ENCODE measurements around the gene SLC13A3. TPM values are rescaled to one million over a fixed set of nuclear protein-coding genes. Genes with fewer than 3 reads are reported as not detected.

Gene SLC13A3
- total RNA-seq, 1 donor from 2014 or later = 0.66 TPM

GRCh38 chr20:46619445-46619844, 31.8 kb downstream of the SLC13A3 start:
- no peak overlapping the region for H3K27ac Mint-ChIP-seq (ENCODE audit: unreplicated experiment)
- DNase-seq (ENCODE audit: low read depth) (no peak), FAIRE-seq (no peak)

GRCh38 chr20:46618316-46619100, 32.8 kb downstream of the SLC13A3 start:
- Histone ChIP-seq H3K27ac (ENCODE audit: low read depth, low read length) (no peak overlapping the region), H3K4me2 (ENCODE audit: low read length) (no peak overlapping the region), H3K4me1 (ENCODE audit: insufficient read depth, low read length) (no peaks in the 10 kb centered on the region), H3K27me3 (ENCODE audit: insufficient read depth, low read length) (no peaks in the 10 kb centered on the region), H3K4me3 (ENCODE audit: insufficient read depth, low read depth, low read length) (no peak overlapping the region), H3K9ac (ENCODE audit: low read length) (no peak overlapping the region), H3K36me3 (ENCODE audit: insufficient read depth, low read length) (no peaks in the 10 kb centered on the region), H4K20me1 (ENCODE audit: insufficient read depth, low read length) (no peaks in the 10 kb centered on the region), H3K9me3 (ENCODE audit: insufficient read depth, low read depth, low read length) (no peaks in the 10 kb centered on the region), H3K79me2 (ENCODE audit: insufficient read depth, low read length) (no peaks in the 10 kb centered on the region), H2AFZ (ENCODE audit: low read depth, low read length) (no peak overlapping the region)
- DNase-seq (ENCODE audit: low read depth) (no peak), FAIRE-seq (no peak)
- H3K9me3 Mint-ChIP-seq (ENCODE audit: unreplicated experiment) = peaks cover 2% of the 10 kb centered on the region
- TF ChIP-seq EZH2 (IDR thresholded peaks at IDR 0.05; ENCODE audit: insufficient read depth, low read length) (no peak), CTCF (IDR thresholded peaks at IDR 0.05; ENCODE audit: insufficient read depth, low read depth, low read length) (no peak)
- H3K27ac Mint-ChIP-seq (ENCODE audit: unreplicated experiment) = no peak overlapping the region
- peaks cover 4% of the 10 kb centered on the region for H3K36me3 Mint-ChIP-seq (ENCODE audit: low read depth, unreplicated experiment)
- H3K4me1 Mint-ChIP-seq (ENCODE audit: low read depth, unreplicated experiment) = peaks cover 19% of the 10 kb centered on the region
- H3K27me3 Mint-ChIP-seq (ENCODE audit: low read depth, unreplicated experiment) = peaks cover 13% of the 10 kb centered on the region
- no peak overlapping the region for H3K4me3 Mint-ChIP-seq (ENCODE audit: unreplicated experiment)

More at GRCh38 chr20:46619445-46619844, 31.8 kb downstream of the SLC13A3 start:
- Histone ChIP-seq H3K9me3 (ENCODE audit: insufficient read depth, low read depth, low read length) (no peaks in the 10 kb centered on the region), H3K27me3 (ENCODE audit: insufficient read depth, low read length) (no peaks in the 10 kb centered on the region), H3K4me2 (ENCODE audit: low read length) (no peak overlapping the region), H3K4me3 (ENCODE audit: insufficient read depth, low read depth, low read length) (no peak overlapping the region), H4K20me1 (ENCODE audit: insufficient read depth, low read length) (no peaks in the 10 kb centered on the region), H3K27ac (ENCODE audit: low read depth, low read length) (no peak overlapping the region), H3K4me1 (ENCODE audit: insufficient read depth, low read length) (no peaks in the 10 kb centered on the region), H2AFZ (ENCODE audit: low read depth, low read length) (no peak overlapping the region), H3K9ac (ENCODE audit: low read length) (no peak overlapping the region), H3K79me2 (ENCODE audit: insufficient read depth, low read length) (no peaks in the 10 kb centered on the region), H3K36me3 (ENCODE audit: insufficient read depth, low read length) (no peaks in the 10 kb centered on the region)
- Mint-ChIP-seq H3K4me3 (ENCODE audit: unreplicated experiment) (no peak overlapping the region), H3K4me1 (ENCODE audit: low read depth, unreplicated experiment) (peaks cover 19% of the 10 kb centered on the region), H3K9me3 (ENCODE audit: unreplicated experiment) (peaks cover 2% of the 10 kb centered on the region), H3K27me3 (ENCODE audit: low read depth, unreplicated experiment) (peaks cover 13% of the 10 kb centered on the region), H3K36me3 (ENCODE audit: low read depth, unreplicated experiment) (peaks cover 4% of the 10 kb centered on the region)
- TF ChIP-seq CTCF (IDR thresholded peaks at IDR 0.05; ENCODE audit: insufficient read depth, low read depth, low read length) (no peak), EZH2 (IDR thresholded peaks at IDR 0.05; ENCODE audit: insufficient read depth, low read length) (no peak)

DNA sequence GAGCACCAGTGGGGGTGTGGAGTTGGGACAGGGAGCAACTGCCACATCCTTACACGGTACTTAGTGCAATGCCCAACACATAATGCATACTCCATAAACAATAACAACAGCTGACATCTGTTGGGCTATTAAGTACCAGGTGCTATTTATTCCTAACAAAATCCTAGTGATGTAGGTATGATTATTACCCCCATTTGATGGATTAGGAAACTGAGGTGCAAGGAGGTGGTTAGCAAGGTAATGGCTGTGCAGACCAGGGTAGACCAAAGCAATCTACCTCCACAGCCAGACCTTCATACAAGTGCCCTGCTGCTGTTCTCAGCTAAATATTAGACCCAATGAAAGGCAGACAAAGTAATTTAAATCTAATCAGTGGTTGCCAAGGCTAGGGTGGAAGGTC, 36.8 kb downstream of the SLC13A3 start:
- H3K4me3 ChIP-seq (ENCODE audit: insufficient read depth, low read depth, low read length) = no peak overlapping the region
- H3K9me3 ChIP-seq (ENCODE audit: insufficient read depth, low read depth, low read length) = no peaks in the 10 kb centered on the region
- no peaks in the 10 kb centered on the region for H3K36me3 ChIP-seq (ENCODE audit: insufficient read depth, low read length)
- H3K79me2 ChIP-seq (ENCODE audit: insufficient read depth, low read length) = no peaks in the 10 kb centered on the region
- Mint-ChIP-seq H3K27ac (ENCODE audit: unreplicated experiment) (no peak overlapping the region), H3K9me3 (ENCODE audit: unreplicated experiment) (peaks cover 5% of the 10 kb centered on the region), H3K4me1 (ENCODE audit: low read depth, unreplicated experiment) (no peaks in the 10 kb centered on the region), H3K27me3 (ENCODE audit: low read depth, unreplicated experiment) (peaks cover 13% of the 10 kb centered on the region), H3K4me3 (ENCODE audit: unreplicated experiment) (no peak overlapping the region), H3K36me3 (ENCODE audit: low read depth, unreplicated experiment) (peaks cover 7% of the 10 kb centered on the region)
- no peaks in the 10 kb centered on the region for H3K27me3 ChIP-seq (ENCODE audit: insufficient read depth, low read length)
- H3K4me1 ChIP-seq (ENCODE audit: insufficient read depth, low read length) = no peaks in the 10 kb centered on the region
- H3K9ac ChIP-seq (ENCODE audit: low read length) = no peak overlapping the region
- H3K27ac ChIP-seq (ENCODE audit: low read depth, low read length) = no peak overlapping the region
- TF ChIP-seq CTCF (IDR thresholded peaks at IDR 0.05; ENCODE audit: insufficient read depth, low read depth, low read length) = no peak
- no peak for TF ChIP-seq EZH2 (IDR thresholded peaks at IDR 0.05; ENCODE audit: insufficient read depth, low read length)
- no peak overlapping the region for H2AFZ ChIP-seq (ENCODE audit: low read depth, low read length)
- no peak overlapping the region for H3K4me2 ChIP-seq (ENCODE audit: low read length)
- FAIRE-seq (no peak), DNase-seq (ENCODE audit: low read depth) (no peak)
- no peaks in the 10 kb centered on the region for H4K20me1 ChIP-seq (ENCODE audit: insufficient read depth, low read length)

All from astrocyte (in vitro differentiated cells and primary cell).